ENCODE measurements around the gene CNTN2. TPM values are rescaled to one million over a fixed set of nuclear protein-coding genes. Genes with fewer than 3 reads are reported as not detected.
A peak's percentile ranks its signal among the peaks of the same experiment; 100 is the strongest.

Gene CNTN2
- total RNA-seq, 1 experiment from 2014 or later, result 1.2 TPM

- Mint-ChIP-seq H3K9me3 (no peaks in the 10 kb centered on the region), H3K4me3 (no peak overlapping the region), H3K36me3 (no peaks in the 10 kb centered on the region), H3K27me3 (ENCODE audit: low read depth) (no peaks in the 10 kb centered on the region), H3K27ac (no peak overlapping the region), H3K4me1 (peaks cover 32% of the 10 kb centered on the region)
- TF ChIP-seq NR1H2 (CRISPR knock-in tag; IDR thresholded peaks at IDR 0.05), result no peak
- no peak for TF ChIP-seq ZNF281 (CRISPR knock-in tag; IDR thresholded peaks at IDR 0.05)
- TF ChIP-seq SOX15 (CRISPR knock-in tag; IDR thresholded peaks at IDR 0.05), result no peak
- TF ChIP-seq KAT7 (CRISPR knock-in tag; IDR thresholded peaks at IDR 0.05; ENCODE audit: borderline replicate concordance), result no peak
- no peak for TF ChIP-seq ZNF512 (CRISPR knock-in tag; IDR thresholded peaks at IDR 0.05; ENCODE audit: borderline replicate concordance)
- no peak for TF ChIP-seq MYBL2 (CRISPR knock-in tag; IDR thresholded peaks at IDR 0.05)
- no peak for TF ChIP-seq ZBTB21 (CRISPR knock-in tag; IDR thresholded peaks at IDR 0.05; ENCODE audit: borderline replicate concordance)
- no peak for TF ChIP-seq MLX (CRISPR knock-in tag; IDR thresholded peaks at IDR 0.05)
- TF ChIP-seq ZNF219 (CRISPR knock-in tag; IDR thresholded peaks at IDR 0.05; ENCODE audit: borderline replicate concordance), result no peak
- no peak for TF ChIP-seq NFE2L1 (CRISPR knock-in tag; IDR thresholded peaks at IDR 0.05)
- no peak for TF ChIP-seq AFF4 (CRISPR knock-in tag; IDR thresholded peaks at IDR 0.05; ENCODE audit: borderline replicate concordance)
- no peak for TF ChIP-seq ZMAT4 (CRISPR knock-in tag; IDR thresholded peaks at IDR 0.05)
- TF ChIP-seq CREB1 (CRISPR knock-in tag; IDR thresholded peaks at IDR 0.05), result no peak
- no peak for TF ChIP-seq ZNF232 (CRISPR knock-in tag; IDR thresholded peaks at IDR 0.05)
- no peak for TF ChIP-seq E2F5 (CRISPR knock-in tag; IDR thresholded peaks at IDR 0.05)
- no peak for TF ChIP-seq HMGXB4 (CRISPR knock-in tag; IDR thresholded peaks at IDR 0.05)
- TF ChIP-seq NR2C2 (CRISPR knock-in tag; IDR thresholded peaks at IDR 0.05), result no peak
- TF ChIP-seq ZNF263 (CRISPR knock-in tag; IDR thresholded peaks at IDR 0.05; ENCODE audit: low read depth), result no peak
- ATAC-seq (peak; percentile 59), DNase-seq (ENCODE audit: low spot score) (no peak)
- ChIA-PET POLR2A (no interaction called here), CTCF (interaction anchor here (1.3 to 5.0 kb wide), 7 partner anchors 16 to 267 kb away, joined by 3 to 53 read pairs (median 7); no protein-coding TSS in a partner anchor)
Measured at GRCh38 chr1:205013683-205014367, 29.2 kb upstream of the CNTN2 start.
